ENCODE measurements around the gene PTCD1.

- TF ChIP-seq CTCF (IDR thresholded peaks at IDR 0.05) (no peak), POLR2A (IDR thresholded peaks at IDR 0.05) (no peak), POLR2AphosphoS5 (IDR thresholded peaks at IDR 0.05) (no peak), EP300 (IDR thresholded peaks at IDR 0.05) (no peak)
These were observed 1.6 kb upstream of the PTCD1 start for GRCh38 chr7:99440195-99440594.

Data from upper lobe of left lung (tissue), 4 donors.